GM12872 (cell line): ENCODE data around the gene RAD50.

Experiments used
- TF ChIP-seq, protein P1 (sequence below): IDR thresholded peaks from 3 replicates; pipeline ENCODE4 v1.5.1; 2011; ENCODE audit warnings: low read depth, mild to moderate bottlenecking, low read length, moderate library complexity; ENCODE audit not compliant: insufficient read depth

Gene RAD50

GRCh38 chr5:132607095-132607494 lies 50.3 kb downstream of the RAD50 start:
- TF ChIP-seq, protein P1, sequence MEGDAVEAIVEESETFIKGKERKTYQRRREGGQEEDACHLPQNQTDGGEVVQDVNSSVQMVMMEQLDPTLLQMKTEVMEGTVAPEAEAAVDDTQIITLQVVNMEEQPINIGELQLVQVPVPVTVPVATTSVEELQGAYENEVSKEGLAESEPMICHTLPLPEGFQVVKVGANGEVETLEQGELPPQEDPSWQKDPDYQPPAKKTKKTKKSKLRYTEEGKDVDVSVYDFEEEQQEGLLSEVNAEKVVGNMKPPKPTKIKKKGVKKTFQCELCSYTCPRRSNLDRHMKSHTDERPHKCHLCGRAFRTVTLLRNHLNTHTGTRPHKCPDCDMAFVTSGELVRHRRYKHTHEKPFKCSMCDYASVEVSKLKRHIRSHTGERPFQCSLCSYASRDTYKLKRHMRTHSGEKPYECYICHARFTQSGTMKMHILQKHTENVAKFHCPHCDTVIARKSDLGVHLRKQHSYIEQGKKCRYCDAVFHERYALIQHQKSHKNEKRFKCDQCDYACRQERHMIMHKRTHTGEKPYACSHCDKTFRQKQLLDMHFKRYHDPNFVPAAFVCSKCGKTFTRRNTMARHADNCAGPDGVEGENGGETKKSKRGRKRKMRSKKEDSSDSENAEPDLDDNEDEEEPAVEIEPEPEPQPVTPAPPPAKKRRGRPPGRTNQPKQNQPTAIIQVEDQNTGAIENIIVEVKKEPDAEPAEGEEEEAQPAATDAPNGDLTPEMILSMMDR = no peak

GRCh38 chr5:132608107-132608506 lies 51.3 kb downstream of the RAD50 start:
- TF ChIP-seq, protein P1 = no peak

GRCh38 chr5:132611965-132612364 lies 55.2 kb downstream of the RAD50 start:
- TF ChIP-seq, protein P1 = no peak

DNA sequence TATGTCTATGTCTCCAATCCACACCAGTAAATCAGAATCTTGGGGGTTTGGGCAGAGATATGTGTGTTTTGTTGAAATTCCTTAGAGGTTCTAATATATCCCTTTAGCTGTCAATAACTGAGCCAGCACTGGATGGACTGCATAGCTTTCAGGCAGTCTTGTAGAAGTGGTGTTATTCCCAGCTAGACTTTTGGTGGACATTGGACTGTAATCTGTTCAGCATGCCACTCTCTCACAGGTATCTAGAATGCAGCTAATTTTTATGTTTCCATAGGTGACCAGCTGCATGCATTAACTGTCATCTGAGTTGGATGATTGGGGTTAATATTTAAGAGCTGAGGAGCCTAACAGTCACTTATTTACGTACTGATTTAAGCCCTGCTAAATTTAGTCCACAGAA lies 56.1 kb downstream of the RAD50 start:
- TF ChIP-seq, protein P1 = no peak

DNA sequence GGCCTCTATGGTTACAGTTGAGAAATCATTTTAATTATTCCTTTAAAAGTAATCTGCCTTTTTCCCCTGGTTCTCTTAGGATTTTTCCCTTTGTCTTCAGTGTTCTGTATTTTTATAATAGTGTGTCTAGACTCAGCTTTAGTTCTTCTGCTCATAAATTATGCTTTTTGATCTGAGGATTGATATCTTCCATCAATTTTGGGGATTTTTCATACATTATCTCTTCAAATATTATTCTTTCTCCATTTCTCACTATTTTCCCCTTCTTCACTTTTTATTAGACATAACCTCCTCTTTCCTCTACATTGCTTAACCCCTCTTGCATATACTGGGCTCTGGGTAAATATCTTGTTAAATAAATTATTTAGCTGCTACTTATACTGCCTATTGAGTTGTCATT lies 64.9 kb downstream of the RAD50 start:
- TF ChIP-seq, protein P1 = no peak

DNA sequence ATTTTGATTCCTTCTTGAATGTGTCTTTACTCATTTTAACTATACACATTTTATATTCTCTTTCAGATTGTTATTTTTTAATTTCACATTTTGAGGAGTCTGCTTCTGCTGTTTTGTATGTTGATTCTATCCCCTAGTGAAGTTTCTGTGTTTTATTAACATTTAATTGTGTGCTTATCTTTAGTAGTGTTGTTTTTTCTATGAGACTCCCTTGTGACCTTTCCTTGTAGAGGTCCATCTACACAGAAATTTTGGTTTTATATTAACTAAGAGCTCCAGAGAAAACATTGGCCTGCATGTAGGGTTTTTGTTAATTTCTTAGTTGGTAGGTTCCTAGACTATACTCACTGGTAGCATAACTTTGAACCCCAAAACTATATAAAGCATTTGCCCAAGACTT lies 65.8 kb downstream of the RAD50 start:
- TF ChIP-seq, protein P1 = no peak

GRCh38 chr5:132627470-132627869 lies 70.7 kb downstream of the RAD50 start:
- TF ChIP-seq, protein P1 = no peak

DNA sequence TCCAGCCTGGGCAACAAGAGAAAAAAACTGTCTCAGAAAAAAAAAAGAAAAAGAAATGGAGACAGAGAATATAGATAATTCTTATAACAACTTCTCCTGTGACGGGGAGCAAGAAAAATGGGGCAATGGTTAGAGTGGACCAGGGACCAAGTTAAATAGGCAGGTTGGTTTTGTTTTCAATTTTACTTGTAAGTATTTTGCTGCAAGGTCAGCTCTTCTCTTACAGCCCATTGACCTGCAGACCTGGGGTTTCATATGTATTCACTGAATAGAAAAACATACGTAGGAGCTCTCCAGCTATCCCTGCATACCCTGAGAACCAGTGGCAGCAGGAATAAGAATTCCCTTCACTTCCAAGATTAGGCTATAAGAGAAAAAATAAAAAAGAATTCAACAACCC lies 72.0 kb downstream of the RAD50 start:
- TF ChIP-seq, protein P1 = no peak
